Activated CD4-positive, alpha-beta T cell treated with anti-CD3 and anti-CD28 coated beads for 36 hours (primary cell): ENCODE results near the gene KRTAP22-1. TPM values are rescaled to one million over a fixed set of nuclear protein-coding genes. Genes with fewer than 3 reads are reported as not detected.

Source experiments
- ATAC-seq: fragments of 200-7000 bp; cut with Tn5 transposase; one replicate; pipeline ENCODE4 v1.10.0; 2021; ENCODE audit warnings: mild to moderate bottlenecking, moderate library complexity
- CTCF ChIA-PET: fragments of 350-600 bp; sonication (Branson Sonifier 250); formaldehyde crosslinking; loops from one replicate; lab custom pipeline; 2021; ENCODE audit warnings: antibody characterized with exemption; lab: Charles Lee
- POLR2A ChIA-PET: fragments of 350-600 bp; sonication (Branson Sonifier 250); formaldehyde crosslinking; loops from one replicate; lab custom pipeline; 2021; ENCODE audit warnings: antibody characterized with exemption, inconsistent platforms; lab: Charles Lee
- DNase-seq: peaks from one replicate; pipeline ENCODE4 v3.0.0-alpha.2; 2020
- H3K27ac Mint-ChIP-seq: one replicate; pipeline ENCODE4 v1.8.0; 2021; ENCODE audit warnings: mixed read lengths
- H3K27me3 Mint-ChIP-seq: one replicate; pipeline ENCODE4 v1.8.0; 2021; ENCODE audit warnings: mixed read lengths
- H3K36me3 Mint-ChIP-seq: one replicate; pipeline ENCODE4 v1.8.0; 2021; ENCODE audit warnings: low read depth, mixed read lengths
- H3K4me1 Mint-ChIP-seq: one replicate; pipeline ENCODE4 v1.8.0; 2021; ENCODE audit warnings: mixed read lengths
- H3K4me3 Mint-ChIP-seq: one replicate; pipeline ENCODE4 v1.8.0; 2021; ENCODE audit warnings: mild to moderate bottlenecking, moderate library complexity, mixed read lengths
- H3K9me3 Mint-ChIP-seq: one replicate; pipeline ENCODE4 v1.8.0; 2021; ENCODE audit warnings: low read depth, mixed read lengths
- intact Hi-C, 2 experiments: fragments of 100-400 bp; cut with DNase I in 1 of 2; cut with micrococcal nuclease in 1 of 2; formaldehyde crosslinking; loops; one replicate each; pipeline versions ENCODE4 v1.14.2 to v1.15.1; 2022 to 2024; cut with DNase I, micrococcal nuclease
- total RNA-seq, 2 experiments: library from RNA; stranded (reverse); gene quantifications; one replicate each; pipeline ENCODE4 v1.2.3, GENCODE V29; 2021

Gene KRTAP22-1
- not detected for total RNA-seq

GRCh38 chr21:30600787-30601186 lies at the start of gene KRTAP22-1:
TSS of gene KRTAP22-1 (plus strand) at chr21:30601087.
- Mint-ChIP-seq H3K4me3 (no peak within 1 kb of the TSS), H3K36me3 (no peaks in the 10 kb centered on the region), H3K4me1 (no peaks in the 10 kb centered on the region), H3K9me3 (peaks cover 2% of the 10 kb centered on the region), H3K27ac (no peak within 1 kb of the TSS), H3K27me3 (peaks cover 2% of the 10 kb centered on the region)
- ChIA-PET POLR2A (interaction anchor here (0.5 kb wide), 1 partner anchor 117 kb away, joined by 4 read pairs; the partner anchor contains the start of gene KRTAP21-3), CTCF (no interaction called here)
- intact Hi-C loops: no loop called here
- DNase-seq (no peak), ATAC-seq (no peak)

- intact Hi-C loops: no loop called here
- peaks cover 5% of the 10 kb centered on the region for H3K27me3 Mint-ChIP-seq
- ChIA-PET CTCF (no interaction called here), POLR2A (interaction anchor here (0.6 kb wide), 1 partner anchor 56 kb away, joined by 4 read pairs; the partner anchor contains the start of gene KRTAP19-4)
- no peaks in the 10 kb centered on the region for H3K36me3 Mint-ChIP-seq
- ATAC-seq: no peak
- H3K4me1 Mint-ChIP-seq: no peaks in the 10 kb centered on the region
- H3K4me3 Mint-ChIP-seq: no peak overlapping the region
- no peak overlapping the region for H3K27ac Mint-ChIP-seq
- no peak for DNase-seq
- peaks cover 4% of the 10 kb centered on the region for H3K9me3 Mint-ChIP-seq
Measured at GRCh38 chr21:30552782-30553181, 48.1 kb upstream of the KRTAP22-1 start.

- intact Hi-C loops: no loop called here
- ChIA-PET CTCF (no interaction called here), POLR2A (no interaction called here)
- H3K4me3 Mint-ChIP-seq: no peak overlapping the region
- H3K36me3 Mint-ChIP-seq: no peaks in the 10 kb centered on the region
- H3K27ac Mint-ChIP-seq: no peak overlapping the region
- ATAC-seq (no peak), DNase-seq (no peak)
- peaks cover 5% of the 10 kb centered on the region for H3K27me3 Mint-ChIP-seq
- peaks cover 4% of the 10 kb centered on the region for H3K9me3 Mint-ChIP-seq
- H3K4me1 Mint-ChIP-seq: no peaks in the 10 kb centered on the region
Measured at GRCh38 chr21:30555095-30555494, 45.8 kb upstream of the KRTAP22-1 start.

- Mint-ChIP-seq H3K4me3 (no peak within 1 kb of the TSS), H3K36me3 (no peaks in the 10 kb centered on the region), H3K27me3 (no peaks in the 10 kb centered on the region), H3K4me1 (no peaks in the 10 kb centered on the region), H3K27ac (no peak within 1 kb of the TSS), H3K9me3 (no peaks in the 10 kb centered on the region)
- ChIA-PET CTCF (no interaction called here), POLR2A (no interaction called here)
- DNase-seq (no peak), ATAC-seq (no peak)
- intact Hi-C loops: no loop called here
Measured at GRCh38 chr21:30561264-30561895, 39.5 kb upstream of the KRTAP22-1 start, which contains the start of gene KRTAP19-7. TSS of gene KRTAP19-7 (minus strand) at chr21:30561314. CDS start at chr21:30561289, 25 bp downstream.

- ATAC-seq (no peak), DNase-seq (no peak)
- no peaks in the 10 kb centered on the region for H3K4me1 Mint-ChIP-seq
- H3K27me3 Mint-ChIP-seq: no peaks in the 10 kb centered on the region
- no peaks in the 10 kb centered on the region for H3K36me3 Mint-ChIP-seq
- ChIA-PET POLR2A (no interaction called here), CTCF (no interaction called here)
- H3K4me3 Mint-ChIP-seq: no peak overlapping the region
- H3K27ac Mint-ChIP-seq: no peak overlapping the region
- no peaks in the 10 kb centered on the region for H3K9me3 Mint-ChIP-seq
- intact Hi-C loops: no loop called here
Measured at GRCh38 chr21:30561957-30562356, 38.9 kb upstream of the KRTAP22-1 start.

GRCh38 chr21:30563072-30563471 lies 37.8 kb upstream of the KRTAP22-1 start:
- ATAC-seq: no peak
- POLR2A ChIA-PET: no interaction called here
- Mint-ChIP-seq H3K9me3 (no peaks in the 10 kb centered on the region), H3K27me3 (no peaks in the 10 kb centered on the region), H3K4me3 (no peak overlapping the region), H3K36me3 (no peaks in the 10 kb centered on the region), H3K27ac (no peak overlapping the region), H3K4me1 (no peaks in the 10 kb centered on the region)
- intact Hi-C loops: no loop called here
- DNase-seq: no peak
- CTCF ChIA-PET: no interaction called here

GRCh38 chr21:30563630-30564029 lies 37.3 kb upstream of the KRTAP22-1 start:
- Mint-ChIP-seq H3K4me3 (no peak overlapping the region), H3K9me3 (no peaks in the 10 kb centered on the region), H3K27ac (no peak overlapping the region), H3K4me1 (no peaks in the 10 kb centered on the region), H3K36me3 (no peaks in the 10 kb centered on the region), H3K27me3 (no peaks in the 10 kb centered on the region)
- DNase-seq (no peak), ATAC-seq (no peak)
- POLR2A ChIA-PET: no interaction called here
- intact Hi-C loops: no loop called here
- CTCF ChIA-PET: no interaction called here

- Mint-ChIP-seq H3K36me3 (no peaks in the 10 kb centered on the region), H3K4me3 (no peak overlapping the region), H3K9me3 (no peaks in the 10 kb centered on the region), H3K27ac (no peak overlapping the region), H3K27me3 (no peaks in the 10 kb centered on the region), H3K4me1 (no peaks in the 10 kb centered on the region)
- intact Hi-C loops: no loop called here
- CTCF ChIA-PET: interaction anchor here (1.0 kb wide), 1 partner anchor 9 kb away, joined by 3 read pairs; no protein-coding TSS in a partner anchor
- ATAC-seq (no peak), DNase-seq (no peak)
- POLR2A ChIA-PET: no interaction called here
Measured at GRCh38 chr21:30567617-30568016, 33.3 kb upstream of the KRTAP22-1 start.

- Mint-ChIP-seq H3K4me1 (no peaks in the 10 kb centered on the region), H3K4me3 (no peak overlapping the region), H3K9me3 (no peaks in the 10 kb centered on the region), H3K27ac (no peak overlapping the region), H3K36me3 (no peaks in the 10 kb centered on the region), H3K27me3 (peaks cover 2% of the 10 kb centered on the region)
- ATAC-seq: no peak
- DNase-seq: no peak
- ChIA-PET POLR2A (no interaction called here), CTCF (no interaction called here)
- intact Hi-C loops: no loop called here
Measured at GRCh38 chr21:30577766-30578165, 23.1 kb upstream of the KRTAP22-1 start.

GRCh38 chr21:30579346-30579745 lies 21.5 kb upstream of the KRTAP22-1 start:
- CTCF ChIA-PET: no interaction called here

GRCh38 chr21:30580132-30580531 lies 20.8 kb upstream of the KRTAP22-1 start:
- POLR2A ChIA-PET: no interaction called here
- no peak for ATAC-seq
- H3K36me3 Mint-ChIP-seq: no peaks in the 10 kb centered on the region

More at GRCh38 chr21:30579346-30579745, 21.5 kb upstream of the KRTAP22-1 start:
- H3K27me3 Mint-ChIP-seq: peaks cover 2% of the 10 kb centered on the region
- H3K9me3 Mint-ChIP-seq: no peaks in the 10 kb centered on the region
- POLR2A ChIA-PET: no interaction called here
- intact Hi-C loops: no loop called here
- H3K4me3 Mint-ChIP-seq: no peak overlapping the region
- H3K36me3 Mint-ChIP-seq: no peaks in the 10 kb centered on the region
- DNase-seq (no peak), ATAC-seq (no peak)
- H3K27ac Mint-ChIP-seq: no peak overlapping the region
- H3K4me1 Mint-ChIP-seq: no peaks in the 10 kb centered on the region

GRCh38 chr21:30582870-30583269 lies 18.0 kb upstream of the KRTAP22-1 start:
- no peak for ATAC-seq
- DNase-seq: no peak
- Mint-ChIP-seq H3K4me1 (no peaks in the 10 kb centered on the region), H3K36me3 (no peaks in the 10 kb centered on the region), H3K9me3 (no peaks in the 10 kb centered on the region), H3K4me3 (no peak overlapping the region), H3K27ac (no peak overlapping the region), H3K27me3 (no peaks in the 10 kb centered on the region)
- intact Hi-C loops: no loop called here
- POLR2A ChIA-PET: no interaction called here
- CTCF ChIA-PET: no interaction called here

More at GRCh38 chr21:30580132-30580531, 20.8 kb upstream of the KRTAP22-1 start:
- DNase-seq: no peak
- intact Hi-C loops: no loop called here
- Mint-ChIP-seq H3K4me3 (no peak overlapping the region), H3K4me1 (no peaks in the 10 kb centered on the region), H3K27ac (no peak overlapping the region), H3K9me3 (no peaks in the 10 kb centered on the region), H3K27me3 (peaks cover 2% of the 10 kb centered on the region)
- CTCF ChIA-PET: no interaction called here
